ENCODE results near the gene DIPK2A.
A peak's percentile ranks its signal among the peaks of the same experiment; 100 is the strongest.

- TF ChIP-seq CTCF (IDR thresholded peaks at IDR 0.05; ENCODE audit: extremely low read depth in 1 of 2, insufficient read depth in 1 of 2, low read depth in 1 of 2, low read length in 2 of 2) (no peak), EZH2 (IDR thresholded peaks at IDR 0.05; ENCODE audit: borderline replicate concordance, low read depth, low read length, severe bottlenecking) (no peak), POLR2A (IDR thresholded peaks at IDR 0.05; ENCODE audit: low read depth, low read length) (no peak), POLR2AphosphoS5 (IDR thresholded peaks at IDR 0.05; ENCODE audit: insufficient read depth, low read depth, low read length) (no peak), JUN (IDR thresholded peaks at IDR 0.05; ENCODE audit: borderline replicate concordance, insufficient read depth, insufficient read length, low read depth) (no peak), MYC (IDR thresholded peaks at IDR 0.05; ENCODE audit: low read depth, low read length) (no peak), FOS (IDR thresholded peaks at IDR 0.05; ENCODE audit: borderline replicate concordance, insufficient read depth, low read length) (peak; percentile 40)
- TF ChIP-seq, protein P1, sequence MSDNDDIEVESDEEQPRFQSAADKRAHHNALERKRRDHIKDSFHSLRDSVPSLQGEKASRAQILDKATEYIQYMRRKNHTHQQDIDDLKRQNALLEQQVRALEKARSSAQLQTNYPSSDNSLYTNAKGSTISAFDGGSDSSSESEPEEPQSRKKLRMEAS (IDR thresholded peaks at IDR 0.05; ENCODE audit: insufficient read depth, insufficient read length) = no peak
Observed at GRCh38 chr3:143974271-143975238, 2.9 kb downstream of the DIPK2A start.
